Activated CD4-positive, alpha-beta T cell treated with anti-CD3 and anti-CD28 coated beads, Interleukin-2, Interleukin-4, amounts not matched to agents 100 ng/mL and 50 ng/mL, durations not matched to agents 16 hours and 8 hours (primary cell): Measurements from ENCODE around the gene NDST4.

ENCODE experiments used
- DNase-seq: peaks from one replicate; pipeline ENCODE4 v3.0.0-alpha.2; 2020; ENCODE audit warnings: low spot score

Gene NDST4

GRCh38 chr4:114791976-114792375, 321.4 kb downstream of the NDST4 start:
- DNase-seq: no peak

- no peak for DNase-seq
Observed at GRCh38 chr4:114785570-114785969, 327.9 kb downstream of the NDST4 start.

GRCh38 chr4:114783215-114783595, 330.2 kb downstream of the NDST4 start:
- no peak for DNase-seq

- no peak for DNase-seq
Observed at GRCh38 chr4:114782415-114783214, 330.8 kb downstream of the NDST4 start.

GRCh38 chr4:114780205-114780604, 333.2 kb downstream of the NDST4 start:
- DNase-seq: no peak
